Right cardiac atrium (tissue), 5 donors: ENCODE measurements around the gene BRD8. TPM values are rescaled to one million over a fixed set of nuclear protein-coding genes. Genes with fewer than 3 reads are reported as not detected.
"Not testable (repeated sequence)": the region's sequence is repeated elsewhere in the genome, so short reads cannot be mapped to it uniquely, and the experiment has no call there.

Experiments used
- ATAC-seq, 2 donors: fragments of 200-7000 bp; cut with Tn5 transposase; one replicate each; pipeline versions ENCODE4 v1.8.0 to v1.9.1; 2020; ENCODE audit warnings: moderate library complexity in 2 of 2, mild to moderate bottlenecking in 1 of 2
- DNase-seq, 3 donors: peaks; one replicate each; pipeline ENCODE4 v3.0.0-alpha.2; 2020
- H3K27ac ChIP-seq: one replicate; pipeline ENCODE4 v1.5.1; 2013; ENCODE audit warnings: mild to moderate bottlenecking, low read length, control low read depth, moderate library complexity
- H3K27me3 ChIP-seq: one replicate; pipeline ENCODE4 v1.6.1; 2013; ENCODE audit not compliant: control insufficient read depth, insufficient read depth
- H3K4me1 ChIP-seq: one replicate; pipeline ENCODE4 v1.6.1; 2013; ENCODE audit warnings: low read length; ENCODE audit not compliant: control insufficient read depth, insufficient read depth
- H3K4me3 ChIP-seq: one replicate; pipeline ENCODE4 v1.5.1; 2013; ENCODE audit warnings: low read length, control low read depth
- H3K9me3 ChIP-seq: one replicate; pipeline ENCODE4 v1.6.1; 2013; ENCODE audit warnings: low read length; ENCODE audit not compliant: control insufficient read depth
- WGBS: extraction: QIAGEN DNeasy Blood & Tissue Kit; methylation state at CpG from one replicate; pipeline ENCODE4 v1.1.7; 2013; 5-methylcytosine and 5-hydroxymethylcytosine counted together
- intact Hi-C, 4 donors: fragments of 100-400 bp; cut with DNase I; formaldehyde crosslinking; loops; one replicate each; pipeline versions ENCODE4 v1.11.0 to v1.14.0; 2022 to 2023
- polyA plus RNA-seq: library from polyadenylated mRNA; stranded (reverse); fragments of 200-250 nt; gene quantifications from one replicate; pipeline ENCODE4 v1.2.3, GENCODE V29; 2013
- total RNA-seq, 4 donors: library from RNA; stranded (reverse); fragmentation: NEBNext Ultra II Directional; extraction: Animal tissue kit (Norgen Biotek cat#: 25700); gene quantifications; one replicate each; pipeline ENCODE4 v1.2.1, GENCODE V29; 2021
- donor health status: healthy with polysubstance abuse.
- donor health status: DM: no; HTN: yes; CAD: no.
- donor health status: DM: no; HTN: no; CAD: no.
- donor health status: DM: no; HTN: yes; CAD: no; lungs with severe emphysema.
- donor health status: DM: yes; HTN: yes; CAD: no.

Gene BRD8
- total and polyA plus RNA-seq, 5 donors: 22.2 to 38.7 (median 30.3) TPM

DNA sequence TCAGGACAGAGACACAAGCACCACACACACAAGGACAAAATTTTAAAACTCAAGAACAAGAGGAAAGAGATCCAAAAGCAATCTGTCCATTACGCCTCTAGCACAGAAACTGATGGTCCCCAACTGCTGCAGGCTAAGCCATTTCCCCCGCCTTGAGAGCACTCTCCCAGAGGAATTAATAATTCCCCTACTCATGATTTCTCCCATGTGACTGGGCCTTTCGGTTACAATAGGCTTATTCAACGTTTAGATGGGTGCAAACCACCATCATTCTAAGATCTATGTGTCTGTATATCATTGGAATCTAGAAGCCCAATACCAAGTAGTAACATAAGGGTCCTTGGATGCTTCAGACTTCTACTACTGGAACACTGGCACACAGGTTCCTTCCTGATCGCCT, 18.8 kb downstream of the BRD8 start:
- no peak for DNase-seq

DNA sequence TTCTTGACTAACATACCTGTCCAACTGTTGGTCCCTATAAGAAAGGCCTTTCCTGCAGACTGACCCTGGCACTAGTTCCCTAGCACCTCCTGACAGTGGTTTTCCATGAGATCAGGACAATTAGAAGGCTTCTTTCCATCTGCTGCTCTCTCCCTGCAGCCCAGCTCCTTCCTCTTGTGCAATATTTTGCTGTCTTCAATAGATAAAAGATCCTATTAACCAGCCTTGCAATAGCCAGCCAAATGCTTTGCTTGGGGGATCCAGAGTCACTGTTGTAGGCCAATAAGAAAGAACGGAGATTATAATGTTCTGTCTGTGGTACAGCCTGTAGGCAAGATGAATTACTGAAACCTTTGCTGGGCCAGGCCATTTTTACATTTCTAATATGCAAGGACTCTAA, 20.8 kb downstream of the BRD8 start:
- 73% methylated on average over 1 of the region's 1 CpG for WGBS

More for the DNA sequence above, 18.8 kb downstream of the BRD8 start:
- Histone ChIP-seq H3K27ac (no peak overlapping the region), H3K27me3 (no peaks in the 10 kb centered on the region), H3K4me1 (no peaks in the 10 kb centered on the region), H3K4me3 (no peak overlapping the region), H3K9me3 (no peaks in the 10 kb centered on the region)
- intact Hi-C loops: no loop called here
- 90% methylated on average over 5 of the region's 5 CpGs for WGBS
- no peak for ATAC-seq

DNA sequence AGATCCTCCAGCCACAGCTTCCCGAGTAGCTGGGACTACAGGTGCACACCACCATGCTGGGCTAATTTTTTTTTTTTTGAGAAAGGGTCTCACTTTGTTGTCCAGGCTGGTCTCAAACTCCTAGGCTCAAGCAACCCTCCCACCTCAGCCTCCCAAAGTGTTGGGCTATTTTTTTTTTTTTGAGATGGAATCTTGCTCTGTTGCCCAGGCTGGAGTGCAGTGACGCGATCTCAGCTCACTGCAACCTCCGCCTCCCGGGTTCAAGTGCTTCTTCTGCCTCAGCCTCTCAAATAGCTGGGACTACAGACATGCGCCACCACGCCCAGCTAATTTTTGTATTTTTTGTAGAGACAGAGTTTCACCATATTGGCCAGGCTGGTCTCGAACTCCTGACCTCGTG, 22.5 kb downstream of the BRD8 start:
- H3K27me3 ChIP-seq, H3K4me3 ChIP-seq, H3K9me3 ChIP-seq, DNase-seq, H3K4me1 ChIP-seq, H3K27ac ChIP-seq, intact Hi-C loops, ATAC-seq: not testable (repeated sequence)
- 96% methylated on average over 9 of the region's 9 CpGs for WGBS

More for the DNA sequence above, 20.8 kb downstream of the BRD8 start:
- H3K9me3 ChIP-seq: no peaks in the 10 kb centered on the region
- H3K4me1 ChIP-seq: no peaks in the 10 kb centered on the region
- intact Hi-C loops: no loop called here
- H3K27me3 ChIP-seq: no peaks in the 10 kb centered on the region
- DNase-seq: no peak
- no peak for ATAC-seq
- H3K27ac ChIP-seq: no peak overlapping the region
- H3K4me3 ChIP-seq: no peak overlapping the region

DNA sequence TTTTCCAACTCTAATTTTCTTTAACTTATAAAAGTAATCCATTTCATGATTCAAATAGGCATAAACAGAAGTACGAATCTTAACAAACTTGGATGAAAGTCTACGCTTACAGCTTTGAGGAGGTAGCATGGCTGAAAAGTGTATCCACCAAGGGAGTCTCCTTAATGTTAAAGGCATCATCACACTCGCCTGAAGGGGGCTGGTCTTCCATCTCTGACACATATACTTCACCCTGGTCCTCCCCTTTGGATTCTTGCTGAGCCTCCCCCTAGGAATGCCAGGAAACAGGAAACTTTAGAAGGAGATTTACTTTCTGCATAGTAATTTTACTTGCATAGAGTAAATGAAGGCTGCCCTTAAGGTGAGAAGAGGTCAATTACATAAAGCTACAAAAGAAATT, 28.9 kb downstream of the BRD8 start:
- intact Hi-C loops: no loop called here
- 46% methylated on average over 3 of the region's 3 CpGs for WGBS
- no peak for DNase-seq
- Histone ChIP-seq H3K4me3 (no peak overlapping the region), H3K27ac (no peak overlapping the region), H3K27me3 (no peaks in the 10 kb centered on the region), H3K4me1 (no peaks in the 10 kb centered on the region), H3K9me3 (no peaks in the 10 kb centered on the region)
- ATAC-seq: no peak

DNA sequence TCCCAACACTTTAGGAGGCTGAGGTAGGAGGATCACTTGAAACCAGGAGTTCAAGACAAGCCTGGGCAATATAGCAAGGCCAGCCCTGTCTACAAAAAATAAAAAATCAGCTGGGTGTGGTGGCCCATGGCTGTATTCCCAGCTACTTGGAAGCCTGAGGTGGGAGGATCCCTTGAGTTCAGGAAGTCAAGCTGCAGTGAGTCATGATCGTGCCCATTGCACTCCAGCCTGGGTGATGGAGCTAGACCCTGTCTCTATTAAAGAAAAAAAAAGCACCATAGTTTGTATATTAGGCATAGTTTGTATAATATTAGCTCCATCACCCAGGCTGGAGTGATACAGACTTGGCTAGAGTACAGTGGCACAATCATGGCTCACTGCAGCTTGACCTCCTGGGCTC, 29.6 kb downstream of the BRD8 start:
- Histone ChIP-seq H3K27me3 (no peaks in the 10 kb centered on the region), H3K4me1 (no peaks in the 10 kb centered on the region), H3K27ac (no peak overlapping the region), H3K4me3 (no peak overlapping the region), H3K9me3 (no peaks in the 10 kb centered on the region)
- WGBS: 43% methylated on average over 1 of the region's 1 CpG
- peak; percentile 89 to 97 for ATAC-seq
- intact Hi-C loops: no loop called here
- peak; percentile 63 to 78 (median 65) for DNase-seq

DNA sequence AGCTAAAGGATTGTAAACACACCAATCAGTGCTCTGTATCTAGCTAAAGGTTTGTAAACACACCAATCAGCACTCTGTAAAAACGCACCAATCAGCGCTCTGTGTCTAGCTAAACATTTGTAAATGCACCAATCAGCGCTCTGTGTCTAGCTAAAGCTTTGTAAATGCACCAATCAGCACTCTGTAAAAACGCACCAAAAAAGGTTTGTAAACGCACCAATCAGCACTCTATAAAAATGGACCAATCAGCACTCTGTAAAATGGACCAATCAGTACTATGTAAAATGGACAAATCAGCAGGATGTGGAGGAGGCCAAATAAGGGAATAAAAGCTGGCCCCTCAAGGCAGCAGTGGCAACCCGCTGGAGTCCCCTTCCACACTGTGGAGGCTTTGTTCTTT, 34.9 kb downstream of the BRD8 start:
- H3K27me3 ChIP-seq, intact Hi-C loops, ATAC-seq, H3K27ac ChIP-seq, DNase-seq, H3K4me3 ChIP-seq, H3K4me1 ChIP-seq, H3K9me3 ChIP-seq: not testable (repeated sequence)
- WGBS: 89% methylated on average over 6 of the region's 6 CpGs

DNA sequence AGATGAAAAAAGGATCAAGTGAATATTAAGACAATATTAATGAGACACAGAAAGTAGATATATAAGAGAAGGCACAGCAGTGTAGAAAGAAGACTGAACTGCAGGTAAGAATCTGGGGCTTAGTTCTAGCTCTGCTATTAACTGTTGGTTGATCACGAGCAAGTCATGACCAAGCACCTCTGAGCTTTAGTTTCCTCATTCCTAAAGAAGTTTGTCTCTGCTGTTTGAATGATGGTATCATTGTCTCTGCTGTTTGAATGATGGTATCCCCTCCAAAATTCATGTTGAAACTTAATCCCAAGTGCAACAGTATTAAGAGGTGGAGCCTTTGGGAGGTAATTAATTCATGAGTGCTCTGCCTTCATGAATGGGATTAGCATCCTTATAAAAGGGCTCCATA, 36.7 kb downstream of the BRD8 start:
- no peaks in the 10 kb centered on the region for H3K4me1 ChIP-seq
- ATAC-seq: no peak
- no peak overlapping the region for H3K27ac ChIP-seq
- 69% methylated on average over 1 of the region's 1 CpG for WGBS
- no peak overlapping the region for H3K4me3 ChIP-seq
- intact Hi-C loops: no loop called here
- H3K9me3 ChIP-seq: no peaks in the 10 kb centered on the region
- no peak for DNase-seq
- no peaks in the 10 kb centered on the region for H3K27me3 ChIP-seq

DNA sequence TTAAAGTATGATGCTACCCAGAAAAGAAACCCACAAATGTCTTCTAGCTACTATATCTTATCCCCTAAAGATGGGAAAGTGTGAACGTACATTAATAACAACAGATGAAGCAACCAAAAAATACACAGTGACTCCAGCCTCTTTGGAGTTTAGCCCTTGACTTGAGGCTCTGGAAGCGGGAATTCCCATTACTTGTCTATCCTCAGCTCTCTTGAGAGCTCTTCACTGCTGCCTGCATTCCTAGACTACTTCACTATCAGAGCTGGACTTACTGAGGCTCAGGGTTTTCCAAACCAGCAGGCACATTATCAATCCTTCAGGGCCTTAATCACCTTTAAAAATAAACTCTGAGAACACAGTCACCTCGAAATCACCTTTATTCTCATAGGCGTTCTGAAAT, 38.2 kb downstream of the BRD8 start:
- H3K27me3 ChIP-seq: no peaks in the 10 kb centered on the region
- no peaks in the 10 kb centered on the region for H3K4me1 ChIP-seq
- H3K4me3 ChIP-seq: no peak overlapping the region
- no peaks in the 10 kb centered on the region for H3K9me3 ChIP-seq
- H3K27ac ChIP-seq: no peak overlapping the region
- ATAC-seq (no peak), DNase-seq (no peak)
- WGBS: 46% methylated on average over 4 of the region's 4 CpGs
- intact Hi-C loops: no loop called here

DNA sequence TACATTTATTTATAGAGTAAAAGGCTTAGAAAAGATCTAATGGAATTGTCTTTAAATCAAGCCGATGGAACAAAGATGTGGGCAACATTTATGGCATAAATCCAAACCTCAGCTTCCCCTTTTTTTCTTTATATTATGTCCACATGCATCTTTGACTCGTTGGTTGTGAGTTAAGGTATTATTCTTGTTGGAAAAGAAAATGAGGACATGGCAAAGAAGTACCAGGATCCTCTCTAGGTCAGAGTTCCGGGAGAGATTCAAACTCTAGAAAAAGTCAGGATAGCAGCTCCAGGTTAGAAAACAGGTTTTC, 38.7 kb downstream of the BRD8 start:
- H3K4me1 ChIP-seq: no peaks in the 10 kb centered on the region
- H3K27ac ChIP-seq: no peak overlapping the region
- H3K4me3 ChIP-seq: peak overlapping the region; percentile 80
- no peaks in the 10 kb centered on the region for H3K27me3 ChIP-seq
- H3K9me3 ChIP-seq: no peaks in the 10 kb centered on the region
- 68% methylated on average over 3 of the region's 3 CpGs for WGBS
- no peak for DNase-seq
- intact Hi-C loops: loop anchor here in 3 of 4 donors (10.0 kb wide), 3 partner anchors 65 to 375 kb away; no protein-coding TSS in a partner anchor
- no peak for ATAC-seq

DNA sequence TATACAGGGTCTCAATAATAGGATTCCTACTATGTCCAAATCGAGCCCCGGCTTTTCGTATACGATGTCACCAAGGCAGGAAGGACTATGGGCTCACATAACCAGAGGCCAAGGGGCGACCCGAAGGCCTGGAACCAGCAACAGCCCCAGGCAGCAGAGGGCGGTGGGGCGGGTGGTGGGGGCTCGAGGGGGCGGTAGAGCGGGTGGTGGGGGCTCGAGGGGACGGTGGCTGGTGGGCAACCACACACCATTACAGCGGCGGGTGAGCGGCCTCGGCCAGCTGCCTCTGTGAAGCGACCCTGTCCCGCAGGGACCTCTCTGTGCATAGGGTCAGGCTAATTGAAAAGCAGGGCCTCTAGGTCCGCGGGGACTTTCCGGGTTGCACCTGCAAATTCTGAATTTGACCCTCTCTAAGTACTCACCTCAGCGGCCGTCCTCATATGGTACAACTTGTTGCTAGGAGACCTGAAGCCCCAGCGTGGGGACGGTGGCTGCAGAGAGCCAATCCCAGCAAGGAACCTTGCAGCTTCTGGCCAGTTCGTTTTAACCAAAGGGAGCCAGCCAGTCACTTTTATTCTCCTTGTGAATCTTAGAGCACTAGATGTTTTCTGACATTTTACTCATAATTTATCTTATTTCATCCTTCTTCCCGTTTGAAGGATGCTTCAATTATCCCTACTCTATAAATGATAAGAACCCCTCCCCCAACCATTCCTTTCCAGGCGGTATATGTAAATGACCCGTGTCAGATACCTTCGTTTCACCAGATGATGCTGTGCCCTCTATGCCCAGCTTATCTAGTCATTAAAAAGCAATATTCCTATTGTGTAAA, 39.3 kb downstream of the BRD8 start, which contains the start of gene NME5:
NME5 (minus strand) TSS at position 480 of the 832 bp plus-strand sequence. CDS start 648 bp downstream, outside the sequence.
- no peaks in the 10 kb centered on the region for H3K27me3 ChIP-seq
- WGBS: 7% methylated on average over 31 of the region's 31 CpGs
- H3K9me3 ChIP-seq: no peaks in the 10 kb centered on the region
- H3K27ac ChIP-seq: no peak within 1 kb of the TSS
- DNase-seq (peak; percentile 73 to 90 (median 86)), ATAC-seq (peak; percentile 93)
- peak within 1 kb of the TSS; percentile 80 for H3K4me3 ChIP-seq
- H3K4me1 ChIP-seq: no peaks in the 10 kb centered on the region
- intact Hi-C loops: loop anchor here in 3 of 4 donors (10.0 kb wide), 3 partner anchors 64 to 374 kb away; no protein-coding TSS in a partner anchor

DNA sequence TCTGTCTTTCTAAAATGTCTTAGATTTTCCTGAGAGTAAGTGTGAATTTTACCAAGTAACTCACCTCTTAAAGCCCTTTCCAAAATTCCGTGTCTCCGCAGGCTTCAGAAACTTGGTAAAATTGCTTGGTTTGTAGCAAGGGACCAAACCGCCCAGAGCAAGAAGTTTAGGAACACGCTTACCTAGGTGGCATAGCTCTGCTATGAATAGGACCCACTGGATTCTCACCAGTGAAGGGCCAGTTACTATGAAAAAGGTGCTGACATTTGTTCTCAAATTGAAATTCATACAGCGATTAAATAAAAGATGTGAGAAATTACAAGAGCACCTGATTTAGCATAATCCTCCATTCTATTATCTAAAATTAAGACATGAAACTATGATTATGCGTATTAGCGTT, 45.9 kb downstream of the BRD8 start:
- intact Hi-C loops: loop anchor here (2.0 to 10.0 kb wide), 6 partner anchors 54 to 368 kb away; no protein-coding TSS in a partner anchor
- Histone ChIP-seq H3K4me1 (no peaks in the 10 kb centered on the region), H3K27ac (no peak overlapping the region), H3K27me3 (no peaks in the 10 kb centered on the region), H3K4me3 (peak overlapping the region; percentile 43), H3K9me3 (no peaks in the 10 kb centered on the region)
- ATAC-seq (no peak), DNase-seq (no peak)
- WGBS: 91% methylated on average over 7 of the region's 7 CpGs
